GM18498 (cell line): Measurements from ENCODE around the gene HCN3.
"Not testable (repeated sequence)": the region's sequence is repeated elsewhere in the genome, so short reads cannot be mapped to it uniquely, and the experiment has no call there.

ENCODE experiments used
- ATAC-seq: cut with Tn5 transposase; IDR thresholded peaks from one replicate; pipeline ENCODE4 v1.9.1; 2021; ENCODE audit warnings: mild to moderate bottlenecking, moderate library complexity; ENCODE audit not compliant: unreplicated experiment

The HCN3 gene

DNA sequence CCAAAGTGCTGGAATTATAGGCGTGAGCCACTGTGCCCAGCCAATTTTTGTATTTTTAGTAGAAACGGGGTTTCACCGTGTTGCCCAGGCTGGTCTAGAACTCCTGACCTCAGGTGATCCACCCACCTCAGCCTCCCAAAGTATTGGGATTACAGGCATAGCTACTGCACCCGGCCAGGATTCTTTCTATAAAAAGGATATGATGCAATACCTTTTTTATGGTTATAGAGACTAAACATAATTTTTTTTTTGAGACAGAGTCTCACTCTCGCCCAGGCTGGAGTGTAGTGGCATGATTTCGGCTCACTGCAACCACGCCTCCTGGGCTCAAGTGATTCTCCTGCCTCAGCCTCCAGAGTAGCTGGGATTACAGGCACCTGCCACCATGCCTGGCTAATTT lies 51.6 kb downstream of the HCN3 start:
- not testable (repeated sequence) for ATAC-seq

- ATAC-seq, result no peak
Measured at GRCh38 chr1:155329980-155330598, 52.8 kb downstream of the HCN3 start.

DNA sequence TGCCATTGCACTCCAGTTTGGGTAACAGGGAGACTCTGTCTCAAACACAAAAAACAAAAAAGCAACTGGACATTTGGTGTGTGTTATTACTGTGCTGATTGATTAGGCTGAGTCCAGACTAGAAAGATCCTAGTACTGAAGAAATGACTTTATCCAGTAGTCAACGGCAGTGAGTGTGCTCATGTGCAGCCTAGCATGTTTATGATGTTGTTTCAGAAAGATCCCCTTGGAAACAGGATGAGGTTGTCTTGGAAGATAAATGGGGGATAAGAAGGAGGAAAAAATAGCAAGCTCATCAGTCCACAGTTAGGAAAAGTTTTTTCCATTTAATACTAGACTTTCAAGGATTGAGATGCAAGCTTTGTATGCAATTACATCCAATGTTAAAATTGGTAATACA lies 57.7 kb downstream of the HCN3 start:
- no peak for ATAC-seq
